ENCODE data around the gene USP2. TPM values are rescaled to one million over a fixed set of nuclear protein-coding genes. Genes with fewer than 3 reads are reported as not detected.

Gene USP2
- total and polyA plus RNA-seq, 2 of the 4 experiments (the other 2 are of a cell fraction) = 0.18 to 0.79 TPM

DNA sequence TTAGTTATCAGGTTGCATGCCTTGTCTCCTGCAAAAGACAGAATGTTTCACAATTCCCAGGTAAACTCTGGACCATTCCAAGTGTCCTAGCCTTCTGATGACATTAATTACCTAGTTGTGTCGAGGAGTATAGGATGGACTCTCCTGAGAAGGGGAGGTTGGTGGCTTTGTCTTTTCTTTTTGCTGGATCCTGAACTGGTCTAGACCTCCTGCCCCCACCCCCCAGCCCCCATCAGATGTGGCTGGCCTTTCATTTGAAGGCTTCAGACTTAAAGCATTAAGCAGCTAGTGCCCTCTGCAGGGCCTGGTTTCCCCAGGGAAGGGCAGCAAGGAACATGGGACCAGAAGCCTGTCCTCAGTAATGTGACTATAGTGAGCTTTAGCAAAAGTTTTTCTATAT, 74.3 kb downstream of the USP2 start:
- TF ChIP-seq CEBPB (IDR thresholded peaks at IDR 0.05; ENCODE audit: low read depth, low read length) = no peak
- TF ChIP-seq CTCF (conservative IDR thresholded peaks at IDR 0.05; ENCODE audit: low read depth, low read length) = peak; percentile 30; the same call in 1 of the 2 replicates
- Histone ChIP-seq H3K4me3 (ENCODE audit: insufficient read depth, low read depth, low read length) (no peak overlapping the region), H2AFZ (replicated peaks; ENCODE audit: low read length, poor library complexity) (no peak overlapping the region), H3K14ac (replicated peaks; ENCODE audit: low read depth, low read length) (no peak overlapping the region), H4K5ac (ENCODE audit: low read depth, low read length) (no peak overlapping the region), H4K20me1 (ENCODE audit: insufficient read depth, low read length) (peaks cover 7% of the 10 kb centered on the region), H3K27ac (ENCODE audit: insufficient read depth, low read length) (no peak overlapping the region), H3K9me3 (ENCODE audit: control insufficient read depth, insufficient read depth, low read length) (no peaks in the 10 kb centered on the region), H3K36me3 (ENCODE audit: control insufficient read depth, insufficient read depth, low read length) (peaks cover 50% of the 10 kb centered on the region), H3K56ac (ENCODE audit: extremely low read depth, insufficient read depth, low read length) (no peak overlapping the region), H2BK5ac (ENCODE audit: low read depth, low read length, poor library complexity, severe bottlenecking) (no peak overlapping the region), H2AK9ac (replicated peaks; ENCODE audit: low read depth, low read length, poor library complexity) (no peak overlapping the region), H3K9ac (ENCODE audit: low read depth, low read length) (no peak overlapping the region), H3K23ac (ENCODE audit: low read depth, low read length) (no peak overlapping the region), H2BK15ac (ENCODE audit: low read depth, low read length) (no peak overlapping the region), H3K27me3 (ENCODE audit: control insufficient read depth, insufficient read depth, low read length) (no peaks in the 10 kb centered on the region), H3K4me2 (ENCODE audit: low read depth, low read length) (no peak overlapping the region), H2AK5ac (ENCODE audit: low read depth, low read length) (no peak overlapping the region), H4K91ac (ENCODE audit: insufficient read depth, low read depth, low read length) (no peak overlapping the region), H2BK120ac (ENCODE audit: low read depth, low read length) (no peak overlapping the region), H4K8ac (ENCODE audit: low read depth in 2 of 2, low read length in 2 of 2) (no peak overlapping the region), H3K4ac (ENCODE audit: low read depth, low read length) (no peak overlapping the region), H3K79me1 (ENCODE audit: low read depth in 1 of 2, low read length in 2 of 2) (peaks cover 4 to 35% of the 10 kb centered on the region in 2 experiments; a peak in 3 of 4 replicates), H3K9me1 (ENCODE audit: insufficient read depth, low read length) (peaks cover 10% of the 10 kb centered on the region), H2BK20ac (ENCODE audit: low read depth, low read length) (no peak overlapping the region), H3K18ac (ENCODE audit: low read depth, low read length) (no peak overlapping the region), H3K4me1 (ENCODE audit: control insufficient read depth, insufficient read depth, low read length) (peaks cover 8% of the 10 kb centered on the region)
- POLR2A ChIA-PET (ENCODE audit: unreplicated experiment) = interaction anchor here (1.1 kb wide), 1 partner anchor 14 kb away, joined by 4 read pairs; no protein-coding TSS in a partner anchor
- BruUV-seq (replicated peaks) = no TSS peak
- ATAC-seq (ENCODE audit: low read depth) (peak; percentile 40; the same call in 1 of the 2 replicates), DNase-seq (no peak)
- in situ Hi-C loops (cut with MboI; ENCODE audit: low sequenced_read_pairs) (no loop called here), intact Hi-C loops (cut with micrococcal nuclease) (no loop called here), dilution Hi-C loops (cut with HindIII; ENCODE audit: low sequenced_read_pairs, unreplicated experiment) (no loop called here)
- WGBS, 2 experiments (ENCODE audit: extremely low coverage in 2 of 2, insufficient read length in 1 of 2) = no CpG with 5 or more reads among the region's 1 CpG
- CTCF ChIA-PET = interaction anchor here (0.9 to 1.2 kb wide), 3 partner anchors 8 to 33 kb away, joined by 3 to 4 read pairs (median 4); no protein-coding TSS in a partner anchor

All from IMR-90 (cell line).